ENCODE measurements around the gene HHATL. TPM values are rescaled to one million over a fixed set of nuclear protein-coding genes. Genes with fewer than 3 reads are reported as not detected.
A peak's percentile ranks its signal among the peaks of the same experiment; 100 is the strongest.

HHATL gene
- polyA plus RNA-seq, 3 donors: not detected

DNA sequence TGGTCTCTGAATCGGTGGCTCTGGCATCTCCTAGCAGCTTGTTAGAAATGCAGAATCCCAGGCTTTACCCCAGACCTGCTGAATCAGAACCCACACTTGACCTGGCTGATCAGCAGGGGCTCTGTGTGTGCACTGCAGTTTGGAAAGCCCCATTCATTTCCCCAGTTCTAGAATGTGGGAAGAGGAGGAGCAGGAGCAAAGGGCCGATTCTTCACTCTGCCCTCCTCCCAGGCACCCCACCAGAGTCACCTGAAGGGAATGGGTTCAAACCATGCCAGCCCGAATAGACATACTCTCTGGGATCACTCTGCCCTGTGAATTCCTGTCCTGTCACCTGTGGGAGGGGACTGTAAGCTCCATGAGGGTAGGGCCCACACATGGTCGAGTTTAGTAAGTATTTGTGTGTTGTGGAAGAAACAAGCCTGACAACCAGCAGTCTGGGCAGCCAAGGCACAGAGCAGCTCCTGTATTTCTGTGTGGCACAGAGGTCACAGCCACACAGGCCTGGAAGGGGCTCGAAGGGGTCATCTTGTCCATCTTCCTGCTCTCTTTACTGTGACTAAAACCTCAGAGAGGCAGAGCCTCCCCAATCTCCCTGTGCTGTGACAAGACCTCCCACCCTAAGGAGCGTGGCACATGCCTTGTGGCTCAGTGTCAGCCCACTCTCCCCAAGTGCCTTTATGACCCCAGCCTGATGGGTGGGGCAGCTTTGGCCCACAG lies 29.0 kb upstream of the HHATL start:
- H3K36me3 Mint-ChIP-seq: no peaks in the 10 kb centered on the region
- Histone ChIP-seq H3K9ac (ENCODE audit: insufficient read depth, low read length, poor library complexity, severe bottlenecking) (no peak overlapping the region), H3K27ac (ENCODE audit: low read depth in 1 of 2, low read length in 2 of 2) (no peak overlapping the region), H3K36me3 (replicated peaks in 1 of 2; ENCODE audit: control insufficient read depth in 1 of 2, insufficient read depth in 2 of 2, low read length in 2 of 2) (no peaks in the 10 kb centered on the region), H3K79me2 (ENCODE audit: insufficient read depth, low read length) (no peaks in the 10 kb centered on the region), H3K4me2 (replicated peaks; ENCODE audit: extremely low read depth, low read length, poor library complexity, severe bottlenecking) (no peak overlapping the region), H2AFZ (ENCODE audit: insufficient read depth, low read depth, low read length, poor library complexity, severe bottlenecking) (no peak overlapping the region), H3K27me3 (ENCODE audit: control insufficient read depth in 2 of 2, insufficient read depth in 2 of 2, low read length in 2 of 2) (no peaks in the 10 kb centered on the region), H3K9me3 (replicated peaks in 1 of 2; ENCODE audit: control insufficient read depth in 1 of 2, insufficient read depth in 1 of 2, low read length in 2 of 2) (no peaks in the 10 kb centered on the region), H3K4me3 (replicated peaks in 1 of 3; ENCODE audit: low read depth in 2 of 3, low read length in 3 of 3) (no peak overlapping the region), H3K4me1 (ENCODE audit: control insufficient read depth in 1 of 2, insufficient read depth in 2 of 2, low read length in 2 of 2) (no peaks in the 10 kb centered on the region), H4K20me1 (ENCODE audit: insufficient read depth, low read length) (no peaks in the 10 kb centered on the region)
- H3K9me3 Mint-ChIP-seq: peaks cover 0 to 5% (median 0%) of the 10 kb centered on the region in 7 donors
- no peak for DNase-seq
- 94% methylated on average over 4 of the region's 6 CpGs for WGBS (ENCODE audit: insufficient coverage)
- peak overlapping the region in 1 of 7 donors; percentile 64 for H3K27ac Mint-ChIP-seq
- H3K27me3 Mint-ChIP-seq (ENCODE audit: low read depth in 3 of 3): peaks cover 1 to 10% (median 5%) of the 10 kb centered on the region in 3 donors
- TF ChIP-seq, protein P1, sequence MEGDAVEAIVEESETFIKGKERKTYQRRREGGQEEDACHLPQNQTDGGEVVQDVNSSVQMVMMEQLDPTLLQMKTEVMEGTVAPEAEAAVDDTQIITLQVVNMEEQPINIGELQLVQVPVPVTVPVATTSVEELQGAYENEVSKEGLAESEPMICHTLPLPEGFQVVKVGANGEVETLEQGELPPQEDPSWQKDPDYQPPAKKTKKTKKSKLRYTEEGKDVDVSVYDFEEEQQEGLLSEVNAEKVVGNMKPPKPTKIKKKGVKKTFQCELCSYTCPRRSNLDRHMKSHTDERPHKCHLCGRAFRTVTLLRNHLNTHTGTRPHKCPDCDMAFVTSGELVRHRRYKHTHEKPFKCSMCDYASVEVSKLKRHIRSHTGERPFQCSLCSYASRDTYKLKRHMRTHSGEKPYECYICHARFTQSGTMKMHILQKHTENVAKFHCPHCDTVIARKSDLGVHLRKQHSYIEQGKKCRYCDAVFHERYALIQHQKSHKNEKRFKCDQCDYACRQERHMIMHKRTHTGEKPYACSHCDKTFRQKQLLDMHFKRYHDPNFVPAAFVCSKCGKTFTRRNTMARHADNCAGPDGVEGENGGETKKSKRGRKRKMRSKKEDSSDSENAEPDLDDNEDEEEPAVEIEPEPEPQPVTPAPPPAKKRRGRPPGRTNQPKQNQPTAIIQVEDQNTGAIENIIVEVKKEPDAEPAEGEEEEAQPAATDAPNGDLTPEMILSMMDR (IDR thresholded peaks at IDR 0.05): no peak
- no peaks in the 10 kb centered on the region for H3K4me1 Mint-ChIP-seq
- H3K4me3 Mint-ChIP-seq: no peak overlapping the region
- intact Hi-C loops (cut with micrococcal nuclease): no loop called here

DNA sequence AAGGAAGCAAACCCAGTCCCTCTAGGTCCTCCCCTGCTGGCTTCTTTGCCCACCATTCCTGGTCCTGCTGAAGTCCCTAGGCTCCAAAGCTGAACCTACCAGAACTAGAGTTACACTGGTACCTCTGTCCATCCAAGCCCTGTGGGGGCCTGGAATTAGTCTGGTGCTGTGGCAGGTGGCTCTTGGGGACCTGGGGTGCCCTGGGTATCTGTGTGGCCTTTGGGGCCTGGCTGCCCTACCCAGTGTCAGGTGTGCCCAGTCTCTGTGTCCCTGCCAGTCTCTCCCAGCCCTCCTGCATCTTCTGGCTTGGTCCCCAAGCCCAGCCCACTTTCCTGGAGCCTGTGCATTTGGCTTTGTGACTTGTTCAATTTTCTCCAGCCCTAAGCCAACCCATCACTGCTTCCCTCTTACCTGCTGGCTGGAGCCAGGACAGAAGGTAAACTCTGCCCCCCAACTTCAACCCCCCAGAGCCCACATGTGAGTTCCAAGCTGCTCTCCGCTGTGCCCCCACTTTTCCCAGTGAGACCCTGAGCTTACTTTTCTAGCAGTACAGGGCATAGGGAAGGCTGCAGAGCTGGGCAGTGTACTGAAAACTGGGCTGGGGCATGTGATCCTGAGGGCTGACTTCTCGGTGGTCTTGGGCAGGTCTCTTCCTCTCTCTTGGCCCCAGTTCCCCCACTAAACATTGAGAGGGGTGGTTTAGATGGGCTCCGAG lies 28.3 kb upstream of the HHATL start:
- WGBS (ENCODE audit: insufficient coverage): no CpG with 5 or more reads among the region's 3 CpGs
- TF ChIP-seq, protein P1 (IDR thresholded peaks at IDR 0.05): no peak
- Mint-ChIP-seq H3K4me1 (no peaks in the 10 kb centered on the region), H3K27me3 (ENCODE audit: low read depth in 3 of 3) (peaks cover 1 to 14% (median 5%) of the 10 kb centered on the region in 3 donors), H3K27ac (peak overlapping the region in 1 of 7 donors; percentile 42), H3K36me3 (no peaks in the 10 kb centered on the region), H3K9me3 (peaks cover 0 to 5% (median 0%) of the 10 kb centered on the region in 7 donors), H3K4me3 (no peak overlapping the region)
- no peaks in the 10 kb centered on the region for H3K79me2 ChIP-seq (ENCODE audit: insufficient read depth, low read length)
- no peaks in the 10 kb centered on the region for H3K4me1 ChIP-seq (ENCODE audit: control insufficient read depth in 1 of 2, insufficient read depth in 2 of 2, low read length in 2 of 2)
- H3K9me3 ChIP-seq (replicated peaks in 1 of 2; ENCODE audit: control insufficient read depth in 1 of 2, insufficient read depth in 1 of 2, low read length in 2 of 2): no peaks in the 10 kb centered on the region
- H2AFZ ChIP-seq (ENCODE audit: insufficient read depth, low read depth, low read length, poor library complexity, severe bottlenecking): no peak overlapping the region
- intact Hi-C loops (cut with micrococcal nuclease): no loop called here
- H3K4me2 ChIP-seq (replicated peaks; ENCODE audit: extremely low read depth, low read length, poor library complexity, severe bottlenecking): no peak overlapping the region
- no peak overlapping the region for H3K9ac ChIP-seq (ENCODE audit: insufficient read depth, low read length, poor library complexity, severe bottlenecking)
- H3K36me3 ChIP-seq (replicated peaks in 1 of 2; ENCODE audit: control insufficient read depth in 1 of 2, insufficient read depth in 2 of 2, low read length in 2 of 2): no peaks in the 10 kb centered on the region
- no peaks in the 10 kb centered on the region for H3K27me3 ChIP-seq (ENCODE audit: control insufficient read depth in 2 of 2, insufficient read depth in 2 of 2, low read length in 2 of 2)
- H3K27ac ChIP-seq (ENCODE audit: low read depth in 1 of 2, low read length in 2 of 2): no peak overlapping the region
- DNase-seq: no peak
- H4K20me1 ChIP-seq (ENCODE audit: insufficient read depth, low read length): no peaks in the 10 kb centered on the region
- no peak overlapping the region for H3K4me3 ChIP-seq (replicated peaks in 1 of 3; ENCODE audit: low read depth in 2 of 3, low read length in 3 of 3)

All from CD14-positive monocyte (primary cell).